ENCODE results near the gene SPTAN1. TPM values are rescaled to one million over a fixed set of nuclear protein-coding genes. Genes with fewer than 3 reads are reported as not detected.

SPTAN1 gene
- polyA plus RNA-seq, 2 of the 4 experiments (the other 2 are of a cell fraction), result 104 to 122 TPM

GRCh38 chr9:128633057-128633456 is 80.7 kb downstream of the SPTAN1 start:
- 95% methylated on average over 21 of the region's 21 CpGs for WGBS (ENCODE audit: missing lambda C conversion rate)
- TF ChIP-seq TFCP2L1 (CRISPR knock-in tag; IDR thresholded peaks at IDR 0.05), result no peak
- no peak for TF ChIP-seq ZNF302 (CRISPR knock-in tag; IDR thresholded peaks at IDR 0.05)
- TF ChIP-seq POLR2AphosphoS2 (conservative IDR thresholded peaks at IDR 0.05; ENCODE audit: low read length), result no peak
- TF ChIP-seq RNF2 (IDR thresholded peaks at IDR 0.05; ENCODE audit: borderline replicate concordance, low read depth), result no peak
- TF ChIP-seq FOXS1 (CRISPR knock-in tag; IDR thresholded peaks at IDR 0.05), result no peak
- no peak for TF ChIP-seq EP300 (IDR thresholded peaks at IDR 0.05)
- TF ChIP-seq MAZ (IDR thresholded peaks at IDR 0.05; ENCODE audit: borderline replicate concordance, low read depth, low read length), result no peak
- no peak overlapping the region for H3K4me3 ChIP-seq
- no peak for ATAC-seq
- H3K4me2 ChIP-seq, result no peak overlapping the region
- ChIA-PET POLR2A (no interaction called here), CTCF (interaction anchor here (1.2 to 7.4 kb wide), 10 partner anchors 10 to 337 kb away, joined by 3 to 61 read pairs (median 16); partner anchors contain the start of gene PKN3)
- H3K4me1 ChIP-seq, result peaks cover 62% of the 10 kb centered on the region
- no peak for DNase-seq (ENCODE audit: low read depth in 1 of 2, low spot score in 1 of 2)
- peak overlapping the region in 1 of 2 experiments; percentile 97; a peak in 2 of 6 replicates for H3K27ac ChIP-seq
- no peaks in the 10 kb centered on the region for H3K9me3 ChIP-seq
- FAIRE-seq, result no peak

GRCh38 chr9:128633601-128634000 is 81.2 kb downstream of the SPTAN1 start:
- WGBS (ENCODE audit: missing lambda C conversion rate), result 79% methylated on average over 11 of the region's 11 CpGs
- Histone ChIP-seq H3K27ac (peak overlapping the region; percentile 97 to 99), H3K4me2 (no peak overlapping the region), H3K4me3 (no peak overlapping the region), H3K4me1 (peaks cover 58% of the 10 kb centered on the region), H3K9me3 (no peaks in the 10 kb centered on the region)
- no peak for TF ChIP-seq SREBF2 (IDR thresholded peaks at IDR 0.05)
- TF ChIP-seq PHF8 (IDR thresholded peaks at IDR 0.05; ENCODE audit: borderline replicate concordance, low read depth), result no peak
- no peak for TF ChIP-seq ELK1 (IDR thresholded peaks at IDR 0.05; ENCODE audit: low read depth, low read length)
- TF ChIP-seq MAFK (IDR thresholded peaks at IDR 0.05; ENCODE audit: partially characterized antibody), result no peak
- TF ChIP-seq REST (IDR thresholded peaks at IDR 0.05), result no peak
- no peak for TF ChIP-seq EHMT2 (IDR thresholded peaks at IDR 0.05; ENCODE audit: low read depth)
- no peak for TF ChIP-seq HES2 (IDR thresholded peaks at IDR 0.05)
- no peak for TF ChIP-seq JUNB (IDR thresholded peaks at IDR 0.05)
- TF ChIP-seq ATOH8 (CRISPR knock-in tag; IDR thresholded peaks at IDR 0.05; ENCODE audit: low read depth), result no peak
- no peak for TF ChIP-seq BHLHE40 (IDR thresholded peaks at IDR 0.05; ENCODE audit: low read depth, low read length)
- TF ChIP-seq RFX5 (IDR thresholded peaks at IDR 0.05), result no peak
- no peak for TF ChIP-seq KDM5A (IDR thresholded peaks at IDR 0.05)
- TF ChIP-seq EP300 (IDR thresholded peaks at IDR 0.05), result no peak
- no peak for FAIRE-seq
- no peak for ATAC-seq
- POLR2A ChIA-PET, result no interaction called here
- CTCF ChIA-PET, result interaction anchor here (1.2 to 7.4 kb wide), 11 partner anchors 11 to 338 kb away, joined by 3 to 61 read pairs (median 14); partner anchors contain the start of gene PKN3
- no peak for DNase-seq (ENCODE audit: low read depth in 1 of 2, low spot score in 1 of 2)

Data from A549 (cell line).